GM19467 (cell line): ENCODE results near the gene NFU1.

Source experiments
- ATAC-seq: cut with Tn5 transposase; IDR thresholded peaks from one replicate; pipeline ENCODE4 v1.9.1; 2021; ENCODE audit warnings: mild to moderate bottlenecking, moderate library complexity; ENCODE audit not compliant: unreplicated experiment

Gene NFU1

GRCh38 chr2:69353360-69353759, 83.9 kb downstream of the NFU1 start:
- no peak for ATAC-seq

- ATAC-seq, result no peak
These were observed 88.5 kb downstream of the NFU1 start for GRCh38 chr2:69348781-69349180.
